ENCODE data around the gene GNL3.

GNL3 gene

GRCh38 chr3:52705688-52706686, 20.2 kb downstream of the GNL3 start, which contains the start of the genes GLT8D1 and SPCS1:
GLT8D1 (minus strand) TSS chr3:52705791; CDS start chr3:52700460, 5,331 bp downstream.
SPCS1 (plus strand) TSS chr3:52706106; CDS start chr3:52706247, 141 bp downstream.
- no peak for TF ChIP-seq CTCF (conservative IDR thresholded peaks at IDR 0.05; ENCODE audit: low read depth, low read length)
- H3K4me3 ChIP-seq (ENCODE audit: low read depth, low read length), result peak within 1 kb of the TSS; percentile 100
- peak; percentile 87 for DNase-seq (ENCODE audit: low read depth)

GRCh38 chr3:52707585-52707984, 21.8 kb downstream of the GNL3 start:
- TF ChIP-seq CTCF (conservative IDR thresholded peaks at IDR 0.05; ENCODE audit: low read depth, low read length), result no peak
- H3K4me3 ChIP-seq (ENCODE audit: low read depth, low read length), result peak overlapping the region; percentile 100
- no peak for DNase-seq (ENCODE audit: low read depth)

- no peak for TF ChIP-seq CTCF (conservative IDR thresholded peaks at IDR 0.05; ENCODE audit: low read depth, low read length)
- no peak overlapping the region for H3K4me3 ChIP-seq (ENCODE audit: low read depth, low read length)
- DNase-seq (ENCODE audit: low read depth), result no peak
Measured at GRCh38 chr3:52710512-52710911, 24.7 kb downstream of the GNL3 start.

- H3K4me3 ChIP-seq (ENCODE audit: low read depth, low read length), result no peak overlapping the region
- no peak for DNase-seq (ENCODE audit: low read depth)
- no peak for TF ChIP-seq CTCF (conservative IDR thresholded peaks at IDR 0.05; ENCODE audit: low read depth, low read length)
Measured at GRCh38 chr3:52712291-52713212, 26.7 kb downstream of the GNL3 start.

- no peak overlapping the region for H3K4me3 ChIP-seq (ENCODE audit: low read depth, low read length)
- no peak for TF ChIP-seq CTCF (conservative IDR thresholded peaks at IDR 0.05; ENCODE audit: low read depth, low read length)
- DNase-seq (ENCODE audit: low read depth), result no peak
Measured at GRCh38 chr3:52714335-52715302, 28.8 kb downstream of the GNL3 start.

Measured in choroid plexus epithelial cell (primary cell).